Neuron (in vitro differentiated cells): Measurements from ENCODE around the gene NSRP1.
"Not testable (repeated sequence)": the region's sequence is repeated elsewhere in the genome, so short reads cannot be mapped to it uniquely, and the experiment has no call there.

Experiments
- H2AFZ ChIP-seq: one replicate; pipeline ENCODE4 v1.6.1; 2013; ENCODE audit warnings: low read depth, mild to moderate bottlenecking, inconsistent platforms, low read length, moderate library complexity
- H3K27me3 ChIP-seq: one replicate; pipeline ENCODE4 v1.6.1; 2013; ENCODE audit warnings: low read length; ENCODE audit not compliant: insufficient read depth
- H3K36me3 ChIP-seq: one replicate; pipeline ENCODE4 v1.6.1; 2013; ENCODE audit warnings: low read length; ENCODE audit not compliant: insufficient read depth
- H3K4me1 ChIP-seq: one replicate; pipeline ENCODE4 v1.6.1; 2013; ENCODE audit warnings: low read length; ENCODE audit not compliant: insufficient read depth
- H3K4me3 ChIP-seq: 2 replicates; pipeline ENCODE4 v1.5.1; 2013; ENCODE audit warnings: mild to moderate bottlenecking, low read length, moderate library complexity
- H3K9me3 ChIP-seq: one replicate; pipeline ENCODE4 v1.6.1; 2013; ENCODE audit warnings: low read length

The NSRP1 gene

DNA sequence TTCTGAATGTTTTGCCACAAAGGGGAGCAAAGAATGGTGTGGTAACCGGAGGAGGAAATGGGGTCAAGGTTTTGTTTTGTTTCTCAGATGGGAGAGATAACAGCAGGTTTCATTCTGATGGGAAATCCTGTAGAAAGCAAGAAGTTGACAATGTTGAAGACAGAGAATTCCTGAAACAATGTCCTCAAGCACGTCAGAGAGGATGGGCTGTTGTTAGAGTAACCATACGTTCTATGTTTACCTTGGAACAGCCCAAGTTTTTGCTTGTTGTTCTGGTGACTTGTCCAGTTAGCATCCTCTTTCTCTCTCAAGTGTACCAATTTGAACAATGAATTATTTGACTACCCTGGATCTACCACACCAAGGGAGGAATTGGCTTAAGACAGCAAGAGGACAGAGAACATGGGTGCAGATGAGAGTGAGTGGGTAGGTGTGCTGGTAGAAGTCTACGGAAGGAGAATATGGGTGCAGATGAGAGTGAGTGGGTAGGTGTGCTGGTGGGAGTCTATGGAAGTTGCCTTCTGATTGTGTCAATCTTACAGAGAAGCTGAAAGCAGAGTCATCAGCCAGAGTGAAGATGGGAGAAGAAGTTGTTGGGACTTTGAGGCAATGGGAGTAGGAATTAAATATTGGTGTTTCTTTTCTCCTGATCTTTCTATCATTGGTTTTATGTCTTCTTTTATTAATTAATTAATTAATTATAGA lies 14.8 kb upstream of the NSRP1 start:
- H3K36me3 ChIP-seq: no peaks in the 10 kb centered on the region
- H3K4me3 ChIP-seq: no peak overlapping the region
- peaks cover 12% of the 10 kb centered on the region for H3K27me3 ChIP-seq
- peaks cover 3% of the 10 kb centered on the region for H3K9me3 ChIP-seq
- H3K4me1 ChIP-seq: peaks cover 16% of the 10 kb centered on the region
- H2AFZ ChIP-seq: no peak overlapping the region

DNA sequence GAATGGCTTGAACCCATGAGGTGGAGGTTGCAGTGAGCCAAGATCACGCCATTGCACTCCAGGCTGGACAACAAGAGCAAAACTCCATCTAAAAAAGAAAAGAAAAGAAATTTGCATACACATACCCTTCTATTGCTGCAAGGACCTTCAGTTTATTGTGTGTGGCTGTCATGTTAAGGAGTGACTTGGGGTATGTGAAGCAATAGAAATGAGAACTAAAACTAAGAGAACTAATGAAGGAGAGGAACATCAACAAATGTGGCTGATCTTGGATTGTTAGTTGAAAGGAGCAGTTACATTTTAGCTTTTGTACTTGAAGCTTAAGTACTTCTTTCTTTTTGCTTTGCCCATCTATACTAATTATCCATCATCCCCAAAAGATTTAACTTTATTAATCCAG lies 12.7 kb upstream of the NSRP1 start:
- H3K4me1 ChIP-seq: peaks cover 16% of the 10 kb centered on the region
- H2AFZ ChIP-seq: no peak overlapping the region
- peaks cover 12% of the 10 kb centered on the region for H3K27me3 ChIP-seq

DNA sequence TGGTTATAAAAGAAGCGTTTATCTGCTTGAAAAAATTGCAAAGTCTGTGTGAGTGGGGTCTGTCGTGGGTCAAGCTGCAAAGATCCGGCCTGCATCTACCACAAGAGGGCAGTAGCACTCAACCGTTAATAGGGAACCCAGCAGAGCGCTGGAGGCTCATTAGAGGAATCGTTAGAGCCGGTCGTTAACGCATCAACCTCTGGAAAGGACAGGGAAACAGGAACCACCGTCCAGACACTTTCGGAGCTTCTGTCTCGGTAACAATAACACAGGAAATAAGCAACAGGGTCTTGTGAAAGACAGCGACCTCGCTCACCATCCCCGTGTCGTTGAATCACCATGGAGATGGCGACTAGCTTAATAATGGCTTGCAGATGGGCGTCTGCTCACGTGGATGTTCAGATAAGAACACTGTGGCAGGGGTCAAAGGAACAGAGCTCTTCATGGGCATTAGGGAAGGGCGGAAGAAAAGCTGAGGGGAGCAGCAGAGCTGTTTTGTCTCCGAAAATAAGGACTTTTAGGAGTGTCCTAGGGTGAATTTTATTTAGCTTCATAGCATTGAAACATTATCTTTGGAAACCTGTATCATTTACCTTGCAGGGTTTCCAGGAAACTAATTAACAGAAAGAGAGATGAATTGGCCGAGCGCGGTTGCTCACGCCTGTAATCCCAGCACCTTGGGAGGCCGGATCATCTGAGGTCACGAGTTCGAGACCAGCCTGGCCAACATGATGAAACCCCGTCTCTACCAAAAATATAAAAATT lies 11.9 kb upstream of the NSRP1 start:
- Histone ChIP-seq H3K9me3 (no peaks in the 10 kb centered on the region), H3K4me3 (peak overlapping the region; percentile 32), H3K27me3 (peaks cover 7% of the 10 kb centered on the region), H3K36me3 (no peaks in the 10 kb centered on the region), H3K4me1 (peaks cover 16% of the 10 kb centered on the region), H2AFZ (peak overlapping the region; percentile 15)

More for the DNA sequence above, 12.7 kb upstream of the NSRP1 start:
- Histone ChIP-seq H3K9me3 (peaks cover 3% of the 10 kb centered on the region), H3K4me3 (peak overlapping the region; percentile 32), H3K36me3 (no peaks in the 10 kb centered on the region)

DNA sequence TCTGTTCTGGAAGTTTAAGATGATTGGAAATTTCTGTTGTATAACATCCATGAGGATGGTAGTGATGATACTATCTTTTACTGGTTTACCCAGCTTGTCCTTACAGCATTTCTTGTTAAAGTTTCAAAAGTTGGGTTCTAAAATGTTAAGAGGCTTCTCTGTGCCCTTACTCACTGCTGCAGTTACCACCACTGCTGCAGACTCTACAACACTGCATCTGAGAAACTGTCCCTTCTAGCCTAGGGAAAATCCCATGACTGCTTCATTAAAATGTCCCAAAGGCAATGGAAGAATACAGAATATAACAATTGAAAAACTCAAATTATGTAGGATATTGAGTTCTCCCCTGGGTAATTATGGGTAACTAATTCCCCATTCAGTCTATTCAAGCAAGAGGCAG lies 3.8 kb upstream of the NSRP1 start:
- H3K27me3 ChIP-seq: no peaks in the 10 kb centered on the region
- peaks cover 5% of the 10 kb centered on the region for H3K4me1 ChIP-seq
- H3K36me3 ChIP-seq: no peaks in the 10 kb centered on the region
- no peaks in the 10 kb centered on the region for H3K9me3 ChIP-seq
- no peak overlapping the region for H3K4me3 ChIP-seq
- no peak overlapping the region for H2AFZ ChIP-seq

DNA sequence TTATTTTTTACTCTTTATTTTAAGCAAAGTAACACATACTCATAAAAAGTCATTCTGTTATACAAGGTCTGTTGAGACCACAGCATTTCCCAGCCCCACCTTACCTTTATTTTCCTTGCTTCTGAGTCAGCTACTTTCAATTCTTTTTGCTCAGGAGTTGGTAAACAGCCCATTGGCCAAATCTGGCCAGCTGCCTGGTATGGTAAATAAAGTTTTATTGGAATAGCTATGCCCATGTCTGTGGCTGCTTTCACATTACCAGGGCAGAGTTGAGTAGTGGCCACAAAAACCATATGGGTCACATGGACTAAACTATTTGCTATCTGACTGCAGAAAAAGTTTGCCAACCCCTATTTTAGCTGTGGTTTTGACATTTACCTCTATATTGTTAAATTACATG lies 3.4 kb upstream of the NSRP1 start:
- Histone ChIP-seq H3K9me3 (no peaks in the 10 kb centered on the region), H3K4me3 (no peak overlapping the region), H3K27me3 (no peaks in the 10 kb centered on the region), H3K36me3 (no peaks in the 10 kb centered on the region), H2AFZ (no peak overlapping the region), H3K4me1 (peaks cover 9% of the 10 kb centered on the region)

DNA sequence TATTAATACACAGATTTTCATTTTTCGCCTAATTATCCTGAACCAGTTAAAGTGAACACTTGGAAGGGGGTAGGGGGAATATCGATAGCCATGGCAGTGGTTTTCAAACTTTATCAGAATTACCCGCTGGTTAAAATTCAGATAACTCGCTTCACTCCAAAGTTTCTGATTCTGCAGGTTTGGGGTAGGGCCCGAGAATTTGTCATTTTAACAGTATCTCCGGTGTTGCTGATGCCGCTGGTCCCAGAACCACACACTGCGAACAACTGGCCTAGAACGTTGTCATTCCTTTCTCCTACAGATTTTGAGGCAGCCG lies 313 bp upstream of the NSRP1 start:
- Histone ChIP-seq H3K9me3 (no peaks in the 10 kb centered on the region), H3K36me3 (peaks cover 21% of the 10 kb centered on the region), H2AFZ (peak overlapping the region; percentile 42), H3K4me1 (peaks cover 9% of the 10 kb centered on the region), H3K4me3 (peak overlapping the region; percentile 72), H3K27me3 (no peaks in the 10 kb centered on the region)

DNA sequence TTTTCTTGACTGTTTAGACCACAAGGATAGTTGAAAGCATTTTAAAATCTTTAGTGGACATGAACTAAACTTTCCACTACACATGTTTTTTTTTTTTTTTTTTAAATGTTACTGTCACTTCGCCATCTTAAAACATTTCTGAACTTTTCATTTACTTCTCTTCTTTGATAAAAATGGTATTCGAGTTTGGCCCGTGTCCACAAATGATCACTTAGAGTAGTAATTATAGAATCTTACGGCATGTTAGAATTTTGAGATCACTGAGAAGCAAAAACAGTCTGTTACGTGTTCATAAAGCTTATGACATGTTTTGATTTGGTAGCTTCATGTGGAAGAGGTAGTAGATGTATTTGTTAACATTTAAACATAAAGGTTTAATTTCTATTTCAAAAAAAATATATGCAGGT lies 1.1 kb downstream of the NSRP1 start:
- Histone ChIP-seq H3K27me3 (no peaks in the 10 kb centered on the region), H3K4me1 (peaks cover 9% of the 10 kb centered on the region), H3K4me3 (peak overlapping the region; percentile 72), H3K36me3 (peaks cover 29% of the 10 kb centered on the region), H2AFZ (no peak overlapping the region), H3K9me3 (no peaks in the 10 kb centered on the region)

DNA sequence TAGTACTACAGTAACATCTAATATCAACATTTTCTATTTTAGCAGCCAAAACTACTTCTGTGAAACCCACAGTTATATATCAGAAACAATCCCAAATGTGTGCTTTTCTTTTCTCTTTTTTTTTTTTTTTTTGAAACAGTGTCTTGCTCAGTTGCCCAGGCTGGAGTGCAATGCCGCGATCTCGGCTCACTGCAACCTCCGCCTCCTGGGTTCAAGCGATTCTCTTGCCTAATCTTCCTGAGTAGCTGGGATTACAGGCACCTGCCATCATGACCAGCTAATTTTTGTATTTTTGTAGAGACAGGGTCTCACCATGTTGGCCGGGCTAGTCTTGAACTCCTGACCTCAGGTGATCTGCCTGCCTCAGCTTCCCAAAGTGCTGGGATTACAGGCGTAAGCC lies 2.0 kb downstream of the NSRP1 start:
- not testable (repeated sequence) for H2AFZ ChIP-seq, H3K4me1 ChIP-seq, H3K9me3 ChIP-seq, H3K27me3 ChIP-seq
- Histone ChIP-seq H3K36me3 (peaks cover 31% of the 10 kb centered on the region), H3K4me3 (peak overlapping the region; percentile 72)

DNA sequence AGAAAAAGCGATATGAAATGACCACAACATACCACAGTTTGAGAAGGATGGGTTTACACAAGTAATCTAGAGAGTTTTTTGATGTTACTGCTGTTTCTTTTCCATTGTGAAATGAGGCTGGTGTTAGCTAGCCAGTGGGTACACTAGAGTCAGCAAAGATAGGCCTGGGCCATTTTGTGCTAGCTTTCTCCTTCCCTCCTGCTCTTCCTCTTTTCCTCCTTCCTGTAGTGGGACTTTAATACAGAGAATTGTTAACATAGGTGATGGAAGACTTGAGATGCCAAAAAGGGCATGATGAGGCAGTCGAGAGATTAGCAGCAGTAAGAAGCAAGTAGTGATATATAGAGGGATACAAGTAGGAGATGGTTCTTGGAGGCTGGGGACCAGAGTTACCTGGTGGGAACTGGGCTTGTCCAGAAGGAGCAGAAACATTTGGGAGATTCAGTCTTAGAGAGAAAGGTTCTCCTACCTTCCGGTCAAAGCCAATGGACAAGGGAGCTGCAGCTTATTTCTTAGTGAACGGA lies 7.7 kb downstream of the NSRP1 start:
- H2AFZ ChIP-seq: no peak overlapping the region
- no peak overlapping the region for H3K4me3 ChIP-seq
- H3K36me3 ChIP-seq: peaks cover 56% of the 10 kb centered on the region
- H3K4me1 ChIP-seq: no peaks in the 10 kb centered on the region
- no peaks in the 10 kb centered on the region for H3K27me3 ChIP-seq
- H3K9me3 ChIP-seq: no peaks in the 10 kb centered on the region

DNA sequence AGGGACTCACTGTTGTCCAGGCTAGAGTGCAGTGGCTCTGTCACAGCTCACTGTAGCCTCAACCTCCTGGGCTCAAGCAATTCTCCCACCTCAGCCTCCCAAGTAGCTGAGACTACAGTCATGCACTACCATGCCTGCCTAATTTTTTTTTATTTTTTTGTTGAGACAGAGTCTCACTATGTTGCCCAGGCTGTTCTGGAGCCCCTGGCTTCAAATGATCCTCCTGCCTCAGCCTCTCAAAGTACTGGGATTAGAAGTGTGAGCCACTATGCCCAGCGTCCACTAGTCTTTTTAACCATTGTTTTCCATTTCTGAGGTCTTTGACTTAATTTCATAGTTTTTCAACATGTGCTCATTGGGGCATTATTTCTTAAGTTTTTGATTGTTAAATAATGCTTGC lies 13.5 kb downstream of the NSRP1 start:
- Histone ChIP-seq H3K4me3 (no peak overlapping the region), H3K9me3 (peaks cover 2% of the 10 kb centered on the region), H2AFZ (no peak overlapping the region), H3K4me1 (no peaks in the 10 kb centered on the region), H3K27me3 (no peaks in the 10 kb centered on the region), H3K36me3 (peaks cover 51% of the 10 kb centered on the region)

DNA sequence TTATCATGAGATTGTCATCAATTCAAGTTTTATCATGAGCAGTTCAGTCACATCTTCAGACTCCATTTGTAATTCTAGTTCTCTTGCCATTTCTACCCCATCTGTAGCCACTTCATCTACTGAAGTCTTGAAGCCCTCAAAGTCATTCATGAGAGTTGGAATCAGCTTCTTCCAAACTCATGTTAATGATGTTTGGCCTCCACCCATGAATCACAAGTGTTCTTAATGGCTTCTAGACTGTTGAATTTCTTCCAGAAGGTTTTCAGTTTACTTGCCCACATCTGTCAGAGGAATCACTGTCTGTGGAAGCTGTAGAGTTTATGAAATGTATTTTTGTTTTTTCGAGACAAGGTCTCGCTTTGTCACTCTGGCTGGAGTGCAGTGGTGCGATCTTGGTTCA lies 16.0 kb downstream of the NSRP1 start:
- H3K4me3 ChIP-seq: no peak overlapping the region
- H3K4me1 ChIP-seq: no peaks in the 10 kb centered on the region
- no peak overlapping the region for H2AFZ ChIP-seq
- peaks cover 2% of the 10 kb centered on the region for H3K9me3 ChIP-seq
- peaks cover 40% of the 10 kb centered on the region for H3K36me3 ChIP-seq
- no peaks in the 10 kb centered on the region for H3K27me3 ChIP-seq

DNA sequence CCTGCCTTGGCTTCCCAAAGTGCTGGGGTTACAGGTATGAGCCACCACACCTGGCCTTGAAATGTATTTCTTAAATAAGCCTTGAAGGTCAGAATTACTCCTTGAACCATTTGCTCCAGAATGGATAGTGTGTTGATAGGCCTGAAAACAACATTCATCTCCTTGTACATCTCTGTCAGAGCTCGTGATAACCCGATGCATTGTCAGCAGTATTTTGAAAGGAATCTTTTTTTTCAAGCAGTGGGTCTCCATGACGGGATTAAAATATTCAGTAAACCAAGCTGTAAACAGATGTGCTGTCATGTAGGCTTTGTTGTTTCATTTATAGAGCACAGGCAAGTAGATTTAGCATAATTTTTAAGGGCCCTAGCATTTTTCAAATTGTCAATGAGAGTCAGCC lies 16.6 kb downstream of the NSRP1 start:
- H2AFZ ChIP-seq: no peak overlapping the region
- no peaks in the 10 kb centered on the region for H3K27me3 ChIP-seq
- H3K9me3 ChIP-seq: peaks cover 2% of the 10 kb centered on the region
- peaks cover 40% of the 10 kb centered on the region for H3K36me3 ChIP-seq
- H3K4me3 ChIP-seq: no peak overlapping the region
- H3K4me1 ChIP-seq: no peaks in the 10 kb centered on the region

DNA sequence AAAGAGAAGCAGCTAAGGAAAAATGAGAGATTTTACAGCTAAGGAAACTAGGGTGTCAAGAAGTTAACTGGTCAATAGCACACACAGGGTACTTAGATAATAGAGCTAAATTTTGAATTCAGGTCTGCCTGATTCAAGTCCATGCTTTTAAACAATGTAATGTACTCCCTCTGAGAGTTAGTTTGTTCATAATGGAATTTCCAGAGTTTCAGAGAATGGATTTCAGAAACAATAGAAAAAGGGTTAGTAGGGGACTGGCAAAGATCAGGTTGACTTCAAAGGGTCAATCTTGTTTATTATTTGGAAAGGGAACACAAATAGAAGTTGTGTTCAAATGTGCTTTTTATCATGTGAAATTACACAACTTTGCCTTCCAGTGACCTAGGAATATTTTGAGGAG lies 17.9 kb downstream of the NSRP1 start:
- Histone ChIP-seq H2AFZ (no peak overlapping the region), H3K36me3 (peaks cover 37% of the 10 kb centered on the region), H3K4me1 (no peaks in the 10 kb centered on the region), H3K9me3 (peaks cover 2% of the 10 kb centered on the region), H3K27me3 (no peaks in the 10 kb centered on the region), H3K4me3 (no peak overlapping the region)
